Rectal smooth muscle tissue (tissue), 1 donor: ENCODE results near the gene SMURF1.
A peak's percentile ranks its signal among the peaks of the same experiment; 100 is the strongest.

Experiments
- H3K27ac ChIP-seq: one replicate; pipeline ENCODE4 v1.7.0; 2013; ENCODE audit warnings: low read depth, low read length, inconsistent platforms
- H3K27me3 ChIP-seq: one replicate; pipeline ENCODE4 v1.7.0; 2013; ENCODE audit warnings: low read length; ENCODE audit not compliant: control insufficient read depth, insufficient read depth
- H3K36me3 ChIP-seq: one replicate; pipeline ENCODE4 v1.7.0; 2013; ENCODE audit warnings: low read length; ENCODE audit not compliant: control insufficient read depth, insufficient read depth
- H3K4me1 ChIP-seq: one replicate; pipeline ENCODE4 v1.7.0; 2013; ENCODE audit warnings: low read length; ENCODE audit not compliant: control insufficient read depth, insufficient read depth
- H3K4me3 ChIP-seq: one replicate; pipeline ENCODE4 v1.7.0; 2013; ENCODE audit warnings: low read length
- H3K9ac ChIP-seq: one replicate; pipeline ENCODE4 v1.7.0; 2013; ENCODE audit warnings: low read length

Gene SMURF1

DNA sequence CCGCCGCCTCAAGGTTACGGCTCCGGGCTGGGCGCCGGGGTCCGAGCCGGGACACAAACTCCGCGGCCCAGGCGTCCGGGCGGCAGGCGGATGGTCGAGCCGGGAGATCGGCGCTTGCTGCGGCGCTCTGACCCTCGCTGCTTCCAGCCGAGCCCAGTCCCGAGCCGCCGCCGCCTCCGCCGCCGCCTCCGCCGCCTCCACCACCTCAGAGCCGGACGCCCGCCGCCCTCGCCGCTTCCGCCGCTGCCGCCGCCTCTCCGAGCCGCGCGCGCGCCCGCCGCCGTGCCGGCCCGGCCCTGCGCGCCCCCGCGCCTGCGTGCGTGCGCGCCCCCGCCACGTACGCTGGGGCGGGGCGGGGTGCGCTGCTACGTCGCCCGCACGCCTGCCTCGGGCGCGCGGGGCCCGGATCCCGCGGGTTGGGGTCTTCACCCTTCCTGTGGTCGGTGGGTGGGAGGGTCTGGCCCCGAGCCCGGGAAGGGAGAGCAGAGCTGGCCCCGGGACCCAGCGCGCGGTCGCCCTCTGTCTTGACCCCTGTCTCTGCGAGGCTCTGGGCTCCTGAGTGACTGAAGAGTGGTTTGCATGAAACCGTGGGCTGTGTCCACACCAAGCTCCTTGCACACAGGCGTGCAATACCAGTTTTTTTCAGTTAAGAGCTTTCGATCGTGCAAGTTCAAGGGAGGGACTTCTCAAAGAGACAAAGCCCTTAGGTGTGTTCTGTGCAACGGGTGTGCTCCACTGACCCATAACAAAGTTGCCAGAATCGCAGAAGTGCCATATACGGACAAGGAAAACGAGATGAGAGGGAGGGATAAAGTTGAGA, at the start of gene SMURF1:
TSS of gene SMURF1 (minus strand) at position 256 of the 820 bp plus-strand sequence. CDS start 328 bp downstream, outside the sequence.
- Histone ChIP-seq H3K4me1 (peaks cover 3% of the 10 kb centered on the region), H3K9ac (peak within 1 kb of the TSS; percentile 82)

DNA sequence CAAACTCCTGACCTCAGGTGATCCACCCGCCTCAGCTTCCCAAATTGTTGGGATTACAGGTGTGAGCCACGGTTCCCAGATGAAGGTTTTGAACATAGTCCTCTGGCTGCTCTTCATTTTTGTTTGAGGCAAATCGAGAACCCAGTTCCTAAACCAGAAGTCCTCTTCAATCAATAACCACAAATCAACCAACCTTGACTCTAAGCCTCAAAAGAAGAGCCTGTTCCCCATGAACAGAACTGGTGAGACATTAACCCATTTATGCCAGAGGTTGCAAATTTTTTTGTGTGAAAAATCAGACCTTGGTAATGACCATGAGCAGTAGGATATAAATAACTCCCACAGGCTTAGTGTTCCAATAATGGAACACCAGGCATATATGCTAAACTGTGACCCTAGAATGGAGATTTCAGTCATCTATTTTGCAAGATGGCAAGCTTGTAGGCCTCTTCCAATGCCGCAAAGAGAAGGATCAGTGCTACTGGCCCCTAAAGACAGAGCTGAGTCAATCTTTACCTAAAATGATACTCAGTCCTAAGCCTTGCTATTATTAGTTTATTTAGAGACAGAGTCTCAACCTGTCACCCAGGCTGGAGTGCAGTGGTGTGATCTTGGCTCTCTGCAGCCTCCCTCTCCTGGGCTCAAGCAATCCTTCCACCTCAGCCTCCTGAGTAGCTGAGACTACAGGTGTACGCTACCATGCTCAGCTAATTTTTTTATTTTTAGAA, 48.1 kb upstream of the SMURF1 start:
- H3K36me3 ChIP-seq = no peaks in the 10 kb centered on the region
- H3K4me1 ChIP-seq = no peaks in the 10 kb centered on the region
- no peaks in the 10 kb centered on the region for H3K27me3 ChIP-seq
- H3K27ac ChIP-seq = no peak overlapping the region
- no peak overlapping the region for H3K4me3 ChIP-seq
- H3K9ac ChIP-seq = no peak overlapping the region

More for the DNA sequence above, at the start of gene SMURF1:
- no peaks in the 10 kb centered on the region for H3K36me3 ChIP-seq
- H3K27me3 ChIP-seq = no peaks in the 10 kb centered on the region
- H3K27ac ChIP-seq = peak within 1 kb of the TSS; percentile 92
- peak within 1 kb of the TSS; percentile 72 for H3K4me3 ChIP-seq

DNA sequence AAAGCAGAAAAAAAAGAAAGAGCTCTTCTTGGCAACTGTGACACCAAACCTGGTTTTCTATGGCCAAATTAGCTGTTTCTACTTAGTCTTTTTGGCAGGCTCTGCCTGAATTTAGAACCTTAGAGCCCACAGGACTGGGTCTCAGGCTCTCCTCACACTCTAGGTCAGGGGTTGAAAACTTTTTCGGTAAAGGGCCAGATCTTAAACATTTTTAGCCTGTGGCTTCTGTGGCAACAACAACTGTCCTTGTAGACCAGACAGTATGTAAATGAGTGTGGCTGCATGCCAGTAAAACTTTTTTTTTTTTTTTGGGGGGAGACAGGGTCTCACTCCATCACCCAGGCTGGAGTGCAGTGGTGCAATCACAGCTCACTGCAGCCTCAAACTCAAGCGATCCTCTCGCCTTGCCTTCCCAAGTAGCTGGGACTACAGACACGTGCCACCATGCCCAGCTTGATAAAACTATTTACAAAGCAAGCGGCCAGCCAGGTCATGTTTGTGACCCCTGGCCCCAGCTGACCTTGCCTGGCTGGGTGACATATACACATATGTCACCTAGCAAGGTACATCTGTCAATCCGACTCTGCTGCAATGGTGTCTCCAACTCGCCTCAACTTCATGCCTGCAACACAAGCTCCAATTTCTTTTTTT, 46.6 kb upstream of the SMURF1 start:
- no peaks in the 10 kb centered on the region for H3K27me3 ChIP-seq
- no peak overlapping the region for H3K9ac ChIP-seq
- no peaks in the 10 kb centered on the region for H3K4me1 ChIP-seq
- no peaks in the 10 kb centered on the region for H3K36me3 ChIP-seq
- H3K4me3 ChIP-seq = no peak overlapping the region
- H3K27ac ChIP-seq = no peak overlapping the region

DNA sequence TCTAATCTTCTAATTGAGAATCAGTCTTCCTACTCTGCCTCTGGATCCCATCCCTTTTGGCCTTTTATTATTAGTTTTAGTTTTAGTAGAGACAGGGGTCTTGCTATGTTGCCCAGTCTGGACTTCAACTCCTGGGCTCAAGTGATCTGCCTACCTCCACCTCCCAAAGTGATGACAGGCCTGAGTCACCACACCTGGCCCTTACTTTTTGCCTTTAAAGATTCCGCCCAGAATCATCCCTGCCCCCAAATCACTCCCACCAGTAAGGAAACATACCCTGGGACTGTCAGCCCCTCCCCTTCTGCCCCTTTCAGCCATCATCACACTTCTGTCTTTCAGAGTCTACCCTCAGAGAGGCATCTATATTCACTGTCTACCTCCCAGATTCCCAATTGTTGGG, 45.3 kb upstream of the SMURF1 start:
- no peak overlapping the region for H3K9ac ChIP-seq
- no peaks in the 10 kb centered on the region for H3K27me3 ChIP-seq
- H3K27ac ChIP-seq = no peak overlapping the region
- no peaks in the 10 kb centered on the region for H3K4me1 ChIP-seq
- no peak overlapping the region for H3K4me3 ChIP-seq
- no peaks in the 10 kb centered on the region for H3K36me3 ChIP-seq

DNA sequence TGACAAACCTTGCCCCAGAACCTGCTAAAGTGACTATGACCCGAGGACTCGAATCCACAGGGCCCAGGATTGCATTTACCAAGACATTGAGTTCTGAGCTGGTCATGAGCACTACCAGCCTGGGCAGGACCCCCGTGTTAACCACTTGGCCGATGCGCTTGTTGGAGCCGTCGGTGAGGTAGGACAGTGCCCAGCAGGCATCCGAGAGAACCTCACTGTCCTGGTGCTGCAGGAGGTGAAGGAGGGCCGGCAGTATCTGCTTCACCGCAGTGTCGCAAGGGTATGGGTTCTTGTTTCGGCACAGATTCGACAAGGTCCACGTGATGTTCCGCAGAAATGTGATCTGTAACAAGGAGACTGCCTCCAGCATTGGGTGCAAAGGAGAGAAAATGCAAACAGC, 44.3 kb upstream of the SMURF1 start:
- Histone ChIP-seq H3K4me1 (no peaks in the 10 kb centered on the region), H3K27ac (no peak overlapping the region), H3K36me3 (no peaks in the 10 kb centered on the region), H3K9ac (no peak overlapping the region), H3K27me3 (no peaks in the 10 kb centered on the region), H3K4me3 (no peak overlapping the region)

DNA sequence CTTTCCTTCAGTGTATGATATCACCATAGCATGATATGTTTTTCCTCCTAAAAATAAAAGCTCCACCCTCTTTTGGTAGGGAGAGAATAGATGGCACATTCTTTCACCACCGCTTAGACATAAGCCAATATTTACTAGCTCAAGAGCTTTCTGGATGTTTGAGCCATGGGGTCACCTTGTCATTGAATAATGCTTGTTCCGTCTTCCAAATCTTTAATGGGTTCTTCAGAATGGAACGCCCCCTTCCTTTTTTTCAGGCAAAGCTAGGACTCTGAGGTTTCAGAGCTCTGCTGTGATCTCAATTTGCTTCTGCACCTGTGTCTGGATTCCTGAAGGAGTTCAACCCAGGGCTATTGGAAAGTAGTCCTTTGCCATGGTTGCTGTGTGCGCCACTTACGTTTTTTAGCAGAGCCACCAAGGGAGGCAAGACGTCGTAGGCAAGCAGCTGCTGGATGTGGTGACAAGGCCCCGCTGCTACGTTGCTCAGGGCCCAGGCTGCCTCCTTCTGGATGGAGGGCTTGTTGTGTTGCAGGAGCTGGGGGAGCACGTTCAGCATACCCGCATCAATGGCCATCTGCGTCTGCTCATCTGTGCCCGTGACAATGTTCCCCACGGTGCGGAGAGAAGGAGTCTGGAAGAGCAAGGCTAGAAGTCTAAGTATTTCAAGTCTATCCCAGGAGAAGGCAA, 40.8 kb upstream of the SMURF1 start:
- Histone ChIP-seq H3K36me3 (no peaks in the 10 kb centered on the region), H3K9ac (no peak overlapping the region), H3K27me3 (no peaks in the 10 kb centered on the region), H3K4me1 (no peaks in the 10 kb centered on the region), H3K4me3 (no peak overlapping the region), H3K27ac (no peak overlapping the region)

DNA sequence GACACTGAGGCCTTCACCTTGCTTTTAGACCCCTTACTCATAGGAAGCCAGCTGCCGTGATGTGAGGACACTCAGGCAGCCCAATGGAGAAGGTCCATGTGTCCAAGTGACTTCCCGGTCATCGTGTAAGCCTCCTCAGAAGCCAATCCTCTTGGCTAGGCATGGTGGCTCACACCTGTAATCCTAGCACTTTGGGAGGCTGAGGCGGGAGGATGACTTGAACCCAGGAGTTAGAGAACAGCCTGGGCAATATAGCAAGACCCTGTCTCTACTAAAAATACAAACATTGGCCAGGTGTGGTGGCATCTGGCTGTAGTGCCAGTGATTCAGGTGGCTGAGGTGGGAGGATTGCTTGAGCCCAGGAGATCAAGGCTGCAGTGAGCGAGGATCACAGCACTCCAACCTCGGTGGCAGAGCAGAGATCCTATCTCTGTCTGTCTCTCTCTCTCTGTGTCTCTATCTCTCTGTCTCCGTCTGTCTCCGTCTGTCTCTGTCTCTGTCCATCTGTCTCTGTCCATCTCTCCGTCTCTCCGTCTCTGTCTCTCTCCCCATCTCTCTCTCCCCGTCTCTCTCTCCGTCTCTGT, 36.3 kb upstream of the SMURF1 start:
- no peak overlapping the region for H3K27ac ChIP-seq
- no peaks in the 10 kb centered on the region for H3K36me3 ChIP-seq
- H3K9ac ChIP-seq = no peak overlapping the region
- H3K4me1 ChIP-seq = no peaks in the 10 kb centered on the region
- H3K27me3 ChIP-seq = no peaks in the 10 kb centered on the region
- H3K4me3 ChIP-seq = no peak overlapping the region

DNA sequence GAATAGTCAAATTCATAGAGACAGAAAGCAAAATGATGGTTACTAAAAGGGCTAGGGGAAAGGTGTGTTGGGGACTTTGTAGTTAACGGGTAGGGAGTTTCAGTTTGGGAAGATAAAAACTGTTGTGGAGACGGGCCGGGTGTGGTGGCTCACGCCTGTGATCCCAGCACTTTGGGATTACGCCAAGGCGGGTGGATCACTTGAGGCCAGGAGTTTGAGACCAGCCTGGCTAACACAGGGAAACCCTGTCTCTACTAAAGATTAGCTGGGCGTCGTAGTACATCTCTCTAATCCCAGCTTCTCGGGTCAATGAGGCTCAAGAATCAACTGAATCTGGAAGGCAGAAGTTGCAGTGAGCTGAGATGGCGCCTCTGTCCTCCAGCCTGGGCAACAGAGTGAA, 33.3 kb upstream of the SMURF1 start:
- Histone ChIP-seq H3K4me3 (no peak overlapping the region), H3K9ac (no peak overlapping the region), H3K27ac (no peak overlapping the region), H3K27me3 (no peaks in the 10 kb centered on the region), H3K4me1 (no peaks in the 10 kb centered on the region), H3K36me3 (no peaks in the 10 kb centered on the region)

DNA sequence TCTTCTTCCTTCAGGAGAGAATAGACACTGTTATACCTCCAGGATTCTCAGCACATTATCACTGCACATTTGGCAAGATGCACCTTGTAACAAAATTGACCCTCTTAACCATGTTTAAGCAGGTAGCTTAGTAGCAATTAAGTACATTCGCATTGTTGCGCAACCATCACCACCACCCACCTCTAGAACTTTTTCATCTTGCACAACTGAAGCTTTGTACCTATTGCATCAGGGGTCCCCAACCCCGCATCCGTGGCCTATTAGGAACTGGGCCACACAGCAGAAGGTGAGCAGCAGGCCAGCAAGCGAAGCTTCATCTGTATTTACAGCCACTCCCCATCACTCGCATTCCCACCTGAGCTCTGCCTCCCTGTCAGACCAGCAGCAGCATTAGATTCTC, 29.9 kb upstream of the SMURF1 start:
- Histone ChIP-seq H3K27me3 (no peaks in the 10 kb centered on the region), H3K36me3 (no peaks in the 10 kb centered on the region), H3K4me1 (no peaks in the 10 kb centered on the region)

DNA sequence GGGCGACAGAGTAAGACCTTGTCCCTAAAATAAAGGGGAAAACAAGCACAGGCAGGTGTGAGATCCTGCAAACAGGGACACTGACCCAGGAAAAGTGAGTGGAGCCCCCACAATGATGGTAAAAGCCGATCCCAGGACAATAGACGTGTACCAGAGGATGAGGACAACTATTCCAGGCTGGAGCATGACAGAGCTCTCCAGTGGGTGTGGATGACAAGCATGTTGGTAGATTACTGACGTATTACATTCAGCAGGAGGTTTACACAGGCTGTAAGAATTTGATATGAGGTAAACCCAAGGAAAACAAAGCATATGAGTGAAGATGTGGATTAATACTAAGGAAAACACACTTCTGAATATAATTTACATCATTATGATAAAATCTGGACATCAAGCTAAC, 27.8 kb upstream of the SMURF1 start:
- no peaks in the 10 kb centered on the region for H3K36me3 ChIP-seq
- no peak overlapping the region for H3K27ac ChIP-seq
- H3K4me1 ChIP-seq = no peaks in the 10 kb centered on the region
- no peak overlapping the region for H3K9ac ChIP-seq
- no peaks in the 10 kb centered on the region for H3K27me3 ChIP-seq
- H3K4me3 ChIP-seq = no peak overlapping the region

More for the DNA sequence above, 29.9 kb upstream of the SMURF1 start:
- Histone ChIP-seq H3K4me3 (no peak overlapping the region), H3K27ac (no peak overlapping the region), H3K9ac (no peak overlapping the region)

DNA sequence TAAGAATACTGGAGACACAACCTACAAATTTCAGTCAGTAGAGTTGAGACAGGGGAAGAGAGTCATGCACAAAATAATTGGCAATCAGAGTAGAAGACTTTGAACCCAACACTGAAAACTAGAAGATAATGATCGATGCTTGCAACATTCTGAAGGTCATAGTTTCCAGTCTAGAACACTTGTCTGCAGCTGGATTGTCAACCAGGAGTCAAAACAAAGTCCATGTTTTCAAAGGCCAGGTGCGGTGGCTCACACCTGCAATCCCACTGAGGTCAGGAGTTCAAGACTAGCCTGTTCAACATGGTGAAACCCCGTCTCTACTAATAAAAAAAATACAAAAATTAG, 26.8 kb upstream of the SMURF1 start:
- no peak overlapping the region for H3K27ac ChIP-seq
- H3K4me1 ChIP-seq = no peaks in the 10 kb centered on the region
- H3K27me3 ChIP-seq = no peaks in the 10 kb centered on the region
- no peaks in the 10 kb centered on the region for H3K36me3 ChIP-seq
- no peak overlapping the region for H3K4me3 ChIP-seq
- H3K9ac ChIP-seq = no peak overlapping the region
